Right lobe of liver (tissue), 4 donors: ENCODE measurements around the gene LIMS1.

Source experiments
- CTCF ChIP-seq, 4 donors: fragments of 200-600 bp in 3 of 4; fragments of 450-650 bp in 1 of 4; IDR thresholded peaks; one replicate each; pipeline versions ENCODE4 v1.5.1 to v1.8.0; 2016 to 2022; ENCODE audit warnings: antibody characterized with exemption in 4 of 4, mild to moderate bottlenecking in 2 of 4
- POLR2A ChIP-seq: fragments of 450-650 bp; IDR thresholded peaks from one replicate; pipeline ENCODE4 v1.6.1; 2017; ENCODE audit warnings: antibody characterized with exemption, mild to moderate bottlenecking
- donor health status: DM: no; HTN: no; CAD: no.
- donor health status: DM: no; HTN: no; CAD: no.
- donor health status: DM: no; HTN: yes; CAD: no.

- TF ChIP-seq CTCF (IDR thresholded peaks at IDR 0.05) = no peak
- no peak for TF ChIP-seq POLR2A
Measured at GRCh38 chr2:108571286-108571685, 37.0 kb downstream of the LIMS1 start.
